Liver (tissue), 2 donors: ENCODE data around the gene KLF4.

Experiments used
- MAX ChIP-seq: IDR thresholded peaks from 2 replicates; pipeline ENCODE4 v1.6.1; 2016; ENCODE audit warnings: antibody characterized with exemption
- TAF1 ChIP-seq: conservative IDR thresholded peaks from 2 replicates; pipeline ENCODE4 v1.6.1; 2016; ENCODE audit warnings: antibody characterized with exemption, mild to moderate bottlenecking
- donor health status: healthy.

- no peak for TF ChIP-seq TAF1
- no peak for TF ChIP-seq MAX
Observed at GRCh38 chr9:107474124-107474523, 15.4 kb downstream of the KLF4 start.
